Ishikawa (cell line): ENCODE results near the gene DPP8.

Experiments
- CEBPB ChIP-seq: IDR thresholded peaks from 2 replicates; pipeline ENCODE4 v1.6.1; 2012
- CREB1 ChIP-seq: IDR thresholded peaks from 2 replicates; pipeline ENCODE4 v1.6.1; 2012; ENCODE audit warnings: low read depth
- EGR1 ChIP-seq: IDR thresholded peaks from 2 replicates; pipeline ENCODE4 v1.6.1; 2012
- EP300 ChIP-seq: IDR thresholded peaks from 2 replicates; pipeline ENCODE4 v1.6.1; 2012; ENCODE audit warnings: borderline replicate concordance
- FOXM1 ChIP-seq: IDR thresholded peaks from 2 replicates; pipeline ENCODE4 v1.6.1; 2012; ENCODE audit warnings: low read depth, borderline replicate concordance
- NFIC ChIP-seq: IDR thresholded peaks from 2 replicates; pipeline ENCODE4 v1.6.1; 2012
- RAD21 ChIP-seq: IDR thresholded peaks from 2 replicates; pipeline ENCODE4 v1.6.1; 2012; ENCODE audit warnings: low read depth
- TAF1 ChIP-seq: IDR thresholded peaks from 2 replicates; pipeline ENCODE4 v1.6.1; 2012; ENCODE audit warnings: low read depth, mild to moderate bottlenecking
- TCF12 ChIP-seq: IDR thresholded peaks from 2 replicates; pipeline ENCODE4 v1.6.1; 2012; ENCODE audit warnings: low read depth
- TEAD4 ChIP-seq: IDR thresholded peaks from 2 replicates; pipeline ENCODE4 v1.6.1; 2012
- USF1 ChIP-seq: IDR thresholded peaks from 2 replicates; pipeline ENCODE4 v1.6.1; 2012
- YY1 ChIP-seq: IDR thresholded peaks from 2 replicates; pipeline ENCODE4 v1.6.1; 2012; ENCODE audit warnings: low read depth
- ZBTB7A ChIP-seq: IDR thresholded peaks from 2 replicates; pipeline ENCODE4 v1.6.1; 2012; ENCODE audit warnings: low read depth
- TF ChIP-seq, protein P1 (sequence below): IDR thresholded peaks from 2 replicates; pipeline ENCODE4 v1.6.1; 2012; ENCODE audit warnings: low read depth, mild to moderate bottlenecking
- TF ChIP-seq, protein P2 (sequence below): IDR thresholded peaks from 2 replicates; pipeline ENCODE4 v1.6.1; 2012

The DPP8 gene

GRCh38 chr15:65402961-65403360, 114.5 kb downstream of the DPP8 start:
- TF ChIP-seq TAF1 (no peak), YY1 (no peak), TEAD4 (no peak), CEBPB (no peak), CREB1 (no peak), EP300 (no peak), USF1 (no peak), EGR1 (no peak), NFIC (no peak), FOXM1 (no peak), TCF12 (no peak), RAD21 (no peak), ZBTB7A (no peak)
- TF ChIP-seq, protein P1, sequence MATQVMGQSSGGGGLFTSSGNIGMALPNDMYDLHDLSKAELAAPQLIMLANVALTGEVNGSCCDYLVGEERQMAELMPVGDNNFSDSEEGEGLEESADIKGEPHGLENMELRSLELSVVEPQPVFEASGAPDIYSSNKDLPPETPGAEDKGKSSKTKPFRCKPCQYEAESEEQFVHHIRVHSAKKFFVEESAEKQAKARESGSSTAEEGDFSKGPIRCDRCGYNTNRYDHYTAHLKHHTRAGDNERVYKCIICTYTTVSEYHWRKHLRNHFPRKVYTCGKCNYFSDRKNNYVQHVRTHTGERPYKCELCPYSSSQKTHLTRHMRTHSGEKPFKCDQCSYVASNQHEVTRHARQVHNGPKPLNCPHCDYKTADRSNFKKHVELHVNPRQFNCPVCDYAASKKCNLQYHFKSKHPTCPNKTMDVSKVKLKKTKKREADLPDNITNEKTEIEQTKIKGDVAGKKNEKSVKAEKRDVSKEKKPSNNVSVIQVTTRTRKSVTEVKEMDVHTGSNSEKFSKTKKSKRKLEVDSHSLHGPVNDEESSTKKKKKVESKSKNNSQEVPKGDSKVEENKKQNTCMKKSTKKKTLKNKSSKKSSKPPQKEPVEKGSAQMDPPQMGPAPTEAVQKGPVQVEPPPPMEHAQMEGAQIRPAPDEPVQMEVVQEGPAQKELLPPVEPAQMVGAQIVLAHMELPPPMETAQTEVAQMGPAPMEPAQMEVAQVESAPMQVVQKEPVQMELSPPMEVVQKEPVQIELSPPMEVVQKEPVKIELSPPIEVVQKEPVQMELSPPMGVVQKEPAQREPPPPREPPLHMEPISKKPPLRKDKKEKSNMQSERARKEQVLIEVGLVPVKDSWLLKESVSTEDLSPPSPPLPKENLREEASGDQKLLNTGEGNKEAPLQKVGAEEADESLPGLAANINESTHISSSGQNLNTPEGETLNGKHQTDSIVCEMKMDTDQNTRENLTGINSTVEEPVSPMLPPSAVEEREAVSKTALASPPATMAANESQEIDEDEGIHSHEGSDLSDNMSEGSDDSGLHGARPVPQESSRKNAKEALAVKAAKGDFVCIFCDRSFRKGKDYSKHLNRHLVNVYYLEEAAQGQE, result no peak
- TF ChIP-seq, protein P2, sequence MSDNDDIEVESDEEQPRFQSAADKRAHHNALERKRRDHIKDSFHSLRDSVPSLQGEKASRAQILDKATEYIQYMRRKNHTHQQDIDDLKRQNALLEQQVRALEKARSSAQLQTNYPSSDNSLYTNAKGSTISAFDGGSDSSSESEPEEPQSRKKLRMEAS, result no peak

DNA sequence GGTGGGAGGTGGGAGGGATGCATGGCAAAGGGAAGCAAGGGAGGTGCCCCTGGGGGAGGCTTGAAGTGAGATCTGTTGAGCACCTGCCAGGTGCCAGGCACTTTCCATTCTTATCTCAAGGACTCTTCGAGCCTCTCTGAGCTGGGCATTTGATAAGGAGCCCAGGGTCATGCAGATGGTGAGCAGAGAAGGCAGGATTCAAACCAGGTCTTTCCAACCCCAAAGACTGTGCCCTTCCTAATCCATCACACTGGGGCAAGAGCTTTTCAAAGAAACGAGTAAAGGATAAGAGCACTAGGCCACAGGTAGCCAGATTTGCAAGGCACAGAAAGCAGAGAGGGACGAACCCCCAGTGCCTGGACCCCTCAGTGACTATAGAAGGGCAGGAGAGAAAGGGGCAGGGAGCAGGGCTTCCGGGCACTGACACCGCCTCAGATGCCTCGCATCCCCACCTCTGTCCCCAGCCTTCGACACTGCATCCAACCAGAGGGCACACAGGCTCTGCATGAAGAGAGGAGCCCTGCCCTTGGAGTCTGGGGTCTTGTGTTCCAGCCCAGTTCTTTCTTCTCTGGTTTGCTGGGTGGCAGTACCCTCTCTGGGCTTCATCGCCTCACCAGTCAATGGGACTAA, 115.8 kb downstream of the DPP8 start:
- TF ChIP-seq TAF1 (no peak), ZBTB7A (no peak), CEBPB (no peak), TEAD4 (no peak), EP300 (no peak), FOXM1 (no peak), YY1 (no peak), NFIC (no peak)
- TF ChIP-seq, protein P2, result no peak

GRCh38 chr15:65400760-65401610, 116.5 kb downstream of the DPP8 start:
- TF ChIP-seq USF1, result no peak
- TF ChIP-seq, protein P1, result peak; percentile 60; the same call in 1 of the 2 replicates
- 0 out of 2 replicates have a peak, but pooled peaks have one; percentile 17 for TF ChIP-seq TEAD4
- TF ChIP-seq RAD21, result peak; percentile 90
- no peak for TF ChIP-seq EGR1
- no peak for TF ChIP-seq EP300
- TF ChIP-seq, protein P2, result 0 out of 2 replicates have a peak, but pooled peaks have one; percentile 17
- TF ChIP-seq CREB1, result no peak
- 0 out of 2 replicates have a peak, but pooled peaks have one; percentile 26 for TF ChIP-seq ZBTB7A
- TF ChIP-seq TCF12, result no peak
- TF ChIP-seq YY1, result no peak
- no peak for TF ChIP-seq FOXM1
- no peak for TF ChIP-seq TAF1
- TF ChIP-seq CEBPB, result no peak
- TF ChIP-seq NFIC, result peak; percentile 34

- TF ChIP-seq, protein P2, result no peak
- TF ChIP-seq, protein P1, result no peak
- no peak for TF ChIP-seq CEBPB
- TF ChIP-seq RAD21, result no peak
- TF ChIP-seq YY1, result no peak
- TF ChIP-seq TEAD4, result no peak
- TF ChIP-seq USF1, result no peak
- TF ChIP-seq TCF12, result no peak
- TF ChIP-seq ZBTB7A, result no peak
- no peak for TF ChIP-seq EP300
- TF ChIP-seq FOXM1, result no peak
- TF ChIP-seq TAF1, result no peak
- TF ChIP-seq EGR1, result no peak
These were observed 117.5 kb downstream of the DPP8 start for GRCh38 chr15:65399997-65400396.
